OCI-LY1 (cell line): ENCODE measurements around the gene CACNB3.

Source experiments
- CTCF ChIP-seq: fragments of 200-600 bp; sonication (generic), shearing (Covaris generic); IDR thresholded peaks from 2 replicates; pipeline ENCODE4 v1.5.1; 2017; ENCODE audit warnings: mild to moderate bottlenecking, antibody characterized with exemption, low read length, moderate library complexity, mixed read lengths
- EZH2 ChIP-seq: fragments of 200-600 bp; sonication (generic), shearing (Covaris generic); IDR thresholded peaks from 2 replicates; pipeline ENCODE4 v1.8.0; 2017; ENCODE audit warnings: borderline replicate concordance, mixed run types, mild to moderate bottlenecking, antibody characterized with exemption, low read length, moderate library complexity, mixed read lengths

GRCh38 chr12:48868451-48868850 is 50.2 kb downstream of the CACNB3 start:
- no peak for TF ChIP-seq CTCF
- TF ChIP-seq EZH2 = no peak
